Left lung (tissue), 10 donors: ENCODE data around the gene TUBGCP4. TPM values are rescaled to one million over a fixed set of nuclear protein-coding genes. Genes with fewer than 3 reads are reported as not detected.
"Not testable (repeated sequence)": the region's sequence is repeated elsewhere in the genome, so short reads cannot be mapped to it uniquely, and the experiment has no call there.

Experiments used
- ATAC-seq: fragments of 200-7000 bp; cut with Tn5 transposase; one replicate; pipeline ENCODE4 v1.9.1; 2020; ENCODE audit warnings: moderate library complexity
- DNase-seq, 4 donors: peaks; one replicate each; pipeline ENCODE4 v3.0.0-alpha.2; 2013 to 2020
- H3K27ac ChIP-seq, 2 donors: fragments of 200-600 bp; sonication (generic) in 1 of 2; one replicate each; pipeline versions ENCODE4 v1.5.0 to v1.8.0; 2020 to 2021
- H3K27me3 ChIP-seq, 2 donors: fragments of 200-600 bp; sonication (generic) in 1 of 2; one replicate each; pipeline versions ENCODE4 v1.5.0 to v1.8.0; 2020 to 2021
- H3K36me3 ChIP-seq, 2 donors: fragments of 200-600 bp; sonication (generic) in 1 of 2; one replicate each; pipeline versions ENCODE4 v1.5.0 to v1.8.0; 2020 to 2021
- H3K4me1 ChIP-seq, 2 donors: fragments of 200-600 bp; one replicate each; pipeline ENCODE4 v1.8.0; 2021
- H3K4me3 ChIP-seq, 2 donors: fragments of 200-600 bp; sonication (generic) in 1 of 2; one replicate each; pipeline versions ENCODE4 v1.5.0 to v1.8.0; 2020 to 2021; ENCODE audit warnings: mild to moderate bottlenecking in 1 of 2
- H3K9me3 ChIP-seq, 2 donors: fragments of 200-600 bp; sonication (generic) in 1 of 2; one replicate each; pipeline versions ENCODE4 v1.5.0 to v1.8.0; 2020 to 2021
- intact Hi-C, 2 donors: fragments of 100-400 bp; cut with DNase I; formaldehyde crosslinking; loops; one replicate each; pipeline versions ENCODE4 v1.11.2 to v1.14.2; 2022
- polyA plus RNA-seq, 6 donors: library from polyadenylated mRNA; unstranded; fragments of 120-200 nt; gene quantifications; one replicate each; pipeline ENCODE4 v1.2.1, GENCODE V29; 2013; ENCODE audit not compliant: insufficient read length in 6 of 6
- total RNA-seq, 2 donors: library from RNA; stranded (reverse); fragmentation: NEBNext Ultra II Directional; extraction: Animal tissue kit (Norgen Biotek cat#: 25700); gene quantifications; one replicate each; pipeline ENCODE4 v1.2.1, GENCODE V29; 2021
- TF ChIP-seq, protein P1 (sequence below), 2 donors: fragments of 200-600 bp; sonication (generic) in 1 of 2; IDR thresholded peaks; one replicate each; pipeline versions ENCODE4 v1.5.0 to v1.8.0; 2021; ENCODE audit warnings: antibody characterized with exemption in 2 of 2
- donor health status: DM: no; HTN: yes; CAD: no.
- donor health status: DM: no; HTN: no; CAD: no.

Gene TUBGCP4
- total and polyA plus RNA-seq, 8 donors, result 18.5 to 29.0 (median 26.2) TPM

DNA sequence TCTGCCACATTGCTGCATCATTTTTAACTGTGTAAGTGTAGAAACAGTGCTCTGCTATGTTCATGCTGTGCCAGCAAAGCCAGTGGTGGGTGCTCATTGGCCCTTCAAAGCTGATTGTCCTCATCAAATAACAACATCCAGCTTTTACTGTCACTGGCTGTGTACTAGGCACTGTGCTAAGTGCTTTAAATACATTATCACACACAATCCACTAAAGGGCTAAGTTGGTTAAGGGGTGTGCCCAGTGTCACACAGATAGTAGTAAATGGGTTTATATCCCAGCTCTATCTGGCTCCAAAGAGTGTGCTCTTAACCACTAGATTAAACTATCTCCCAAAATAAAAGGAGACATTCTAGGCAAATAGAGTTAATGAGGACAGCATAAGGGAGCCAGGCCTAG is 7.7 kb downstream of the TUBGCP4 start:
- Histone ChIP-seq H3K4me1 (no peaks in the 10 kb centered on the region), H3K36me3 (peaks cover 0 to 53% of the 10 kb centered on the region in 2 donors), H3K9me3 (no peaks in the 10 kb centered on the region), H3K27me3 (no peaks in the 10 kb centered on the region), H3K27ac (no peak overlapping the region), H3K4me3 (no peak overlapping the region)
- TF ChIP-seq, protein P1, sequence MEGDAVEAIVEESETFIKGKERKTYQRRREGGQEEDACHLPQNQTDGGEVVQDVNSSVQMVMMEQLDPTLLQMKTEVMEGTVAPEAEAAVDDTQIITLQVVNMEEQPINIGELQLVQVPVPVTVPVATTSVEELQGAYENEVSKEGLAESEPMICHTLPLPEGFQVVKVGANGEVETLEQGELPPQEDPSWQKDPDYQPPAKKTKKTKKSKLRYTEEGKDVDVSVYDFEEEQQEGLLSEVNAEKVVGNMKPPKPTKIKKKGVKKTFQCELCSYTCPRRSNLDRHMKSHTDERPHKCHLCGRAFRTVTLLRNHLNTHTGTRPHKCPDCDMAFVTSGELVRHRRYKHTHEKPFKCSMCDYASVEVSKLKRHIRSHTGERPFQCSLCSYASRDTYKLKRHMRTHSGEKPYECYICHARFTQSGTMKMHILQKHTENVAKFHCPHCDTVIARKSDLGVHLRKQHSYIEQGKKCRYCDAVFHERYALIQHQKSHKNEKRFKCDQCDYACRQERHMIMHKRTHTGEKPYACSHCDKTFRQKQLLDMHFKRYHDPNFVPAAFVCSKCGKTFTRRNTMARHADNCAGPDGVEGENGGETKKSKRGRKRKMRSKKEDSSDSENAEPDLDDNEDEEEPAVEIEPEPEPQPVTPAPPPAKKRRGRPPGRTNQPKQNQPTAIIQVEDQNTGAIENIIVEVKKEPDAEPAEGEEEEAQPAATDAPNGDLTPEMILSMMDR (IDR thresholded peaks at IDR 0.05), result no peak
- intact Hi-C loops, result no loop called here
- DNase-seq (no peak), ATAC-seq (no peak)

GRCh38 chr15:43382310-43382709 is 11.4 kb downstream of the TUBGCP4 start:
- no peak overlapping the region for H3K4me3 ChIP-seq
- intact Hi-C loops, result no loop called here
- H3K27me3 ChIP-seq, result no peaks in the 10 kb centered on the region
- ATAC-seq (no peak), DNase-seq (no peak)
- H3K36me3 ChIP-seq, result peaks cover 0 to 81% of the 10 kb centered on the region in 2 donors
- H3K4me1 ChIP-seq, result no peaks in the 10 kb centered on the region
- TF ChIP-seq, protein P1 (IDR thresholded peaks at IDR 0.05), result no peak
- H3K27ac ChIP-seq, result no peak overlapping the region
- no peaks in the 10 kb centered on the region for H3K9me3 ChIP-seq

DNA sequence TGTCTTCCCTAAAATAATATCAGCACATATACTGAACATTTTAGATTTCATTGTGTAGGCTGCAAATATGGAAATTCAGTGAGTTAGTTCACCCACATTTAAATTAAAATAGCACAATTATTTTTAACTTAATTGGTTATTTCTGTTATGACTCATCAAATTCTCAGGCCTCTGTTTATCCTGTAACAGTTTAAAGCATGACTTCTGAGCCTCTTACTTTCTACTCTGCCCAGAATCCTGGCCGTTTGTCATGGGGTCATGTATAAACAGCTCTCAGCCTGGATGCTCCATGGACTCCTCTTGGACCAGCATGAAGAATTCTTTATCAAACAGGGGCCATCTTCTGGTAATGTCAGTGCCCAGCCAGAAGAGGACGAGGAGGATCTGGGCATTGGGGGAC is 12.2 kb downstream of the TUBGCP4 start:
- Histone ChIP-seq H3K4me1 (no peaks in the 10 kb centered on the region), H3K27me3 (no peaks in the 10 kb centered on the region), H3K9me3 (no peaks in the 10 kb centered on the region), H3K27ac (no peak overlapping the region), H3K36me3 (peaks cover 0 to 88% of the 10 kb centered on the region in 2 donors), H3K4me3 (no peak overlapping the region)
- TF ChIP-seq, protein P1 (IDR thresholded peaks at IDR 0.05), result no peak
- no peak for DNase-seq
- no peak for ATAC-seq
- intact Hi-C loops, result no loop called here

GRCh38 chr15:43390723-43391122 is 19.8 kb downstream of the TUBGCP4 start:
- H3K36me3 ChIP-seq, result peaks cover 0 to 62% of the 10 kb centered on the region in 2 donors
- H3K27me3 ChIP-seq, result no peaks in the 10 kb centered on the region
- no peaks in the 10 kb centered on the region for H3K4me1 ChIP-seq
- no peak overlapping the region for H3K27ac ChIP-seq
- H3K9me3 ChIP-seq, result no peaks in the 10 kb centered on the region
- TF ChIP-seq, protein P1 (IDR thresholded peaks at IDR 0.05), result no peak
- H3K4me3 ChIP-seq, result no peak overlapping the region
- no peak for ATAC-seq
- intact Hi-C loops, result no loop called here
- DNase-seq, result no peak

GRCh38 chr15:43393592-43393991 is 22.7 kb downstream of the TUBGCP4 start:
- DNase-seq, H3K4me3 ChIP-seq, ATAC-seq, H3K27me3 ChIP-seq, H3K9me3 ChIP-seq, H3K4me1 ChIP-seq, intact Hi-C loops, H3K27ac ChIP-seq: not testable (repeated sequence)
- H3K36me3 ChIP-seq, result peaks cover 0 to 66% of the 10 kb centered on the region in 2 donors

GRCh38 chr15:43402255-43402654 is 31.4 kb downstream of the TUBGCP4 start:
- intact Hi-C loops, result no loop called here
- Histone ChIP-seq H3K27me3 (no peaks in the 10 kb centered on the region), H3K4me1 (no peaks in the 10 kb centered on the region), H3K36me3 (peaks cover 0 to 98% of the 10 kb centered on the region in 2 donors), H3K9me3 (no peaks in the 10 kb centered on the region), H3K4me3 (no peak overlapping the region), H3K27ac (no peak overlapping the region)
- TF ChIP-seq, protein P1 (IDR thresholded peaks at IDR 0.05), result no peak
- no peak for DNase-seq
- ATAC-seq, result no peak
